K562 (cell line): ENCODE results near the gene GABRB1. TPM values are rescaled to one million over a fixed set of nuclear protein-coding genes. Genes with fewer than 3 reads are reported as not detected.

Source experiments
- ATAC-seq: fragments of 200-7000 bp; cut with Tn5 transposase; 3 replicates; pipeline ENCODE4 v1.9.1; 2020; ENCODE audit warnings: moderate library complexity
- BruUV-seq: library from RNA; stranded (reverse); fragments of 400-500 nt; replicated peaks from 2 replicates; lab custom pipeline; 2021; lab: Mats Ljungman, UMichigan
- CTCF ChIA-PET: fragments of 300-600 bp; formaldehyde crosslinking; extraction: SDS; loops from one replicate; lab custom pipeline; 2021; ENCODE audit warnings: low intra/inter-chr PET ratio; lab: Yijun Ruan, JAX
- POLR2A ChIA-PET: fragments of 300-600, 350-650 bp; sonication (Branson Sonifier 250); formaldehyde crosslinking; extraction: SDS; loops from one replicate; lab custom pipeline; 2021; ENCODE audit warnings: antibody characterized with exemption, inconsistent platforms; lab: Yijun Ruan, JAX
- DNase-seq, 4 experiments: peaks; one replicate each; pipeline versions ENCODE4 v3.0.0 to v3.0.0-alpha.2; 2011 to 2018; ENCODE audit warnings: low spot score in 3 of 4, mixed read lengths in 3 of 4; ENCODE audit errors: extremely low read depth in 1 of 4
- FAIRE-seq: peaks from 2 replicates; lab custom pipeline; 2011; peaks lifted over from hg19 to GRCh38; lab: Jason Lieb, UNC
- H2AFZ ChIP-seq: 2 replicates; pipeline ENCODE4 v1.6.0; 2011; ENCODE audit warnings: low read depth, low read length, control low read depth, inconsistent platforms
- H3K27ac ChIP-seq: fragments of 200-600 bp; 3 replicates; pipeline ENCODE4 v1.8.0; 2011; ENCODE audit warnings: low read depth, mild to moderate bottlenecking, control low read depth, inconsistent platforms, low read length, moderate library complexity, mixed read lengths; ENCODE audit errors: extremely low read depth
- H3K27me3 ChIP-seq, 2 experiments: fragments of 300-600 bp in 1 of 2; 2 replicates in 1 of 2; 3 replicates in 1 of 2; pipeline versions ENCODE4 v1.6.0 to v1.8.0; 2011; ENCODE audit warnings: inconsistent platforms in 2 of 2, low read length in 2 of 2, mild to moderate bottlenecking in 1 of 2, mixed read lengths in 1 of 2, moderate library complexity in 1 of 2; ENCODE audit not compliant: control insufficient read depth in 2 of 2, insufficient read depth in 2 of 2
- H3K36me3 ChIP-seq: fragments of 300-600 bp; 3 replicates; pipeline ENCODE4 v1.8.0; 2011; ENCODE audit warnings: mild to moderate bottlenecking, low read length, inconsistent platforms; ENCODE audit not compliant: control insufficient read depth, insufficient read depth
- H3K4me1 ChIP-seq, 2 experiments: fragments of 200-600 bp in 1 of 2; replicated peaks in 1 of 2; 2 replicates in 1 of 2; 3 replicates in 1 of 2; pipeline versions ENCODE4 v1.5.1 to v1.8.0; 2011; ENCODE audit warnings: inconsistent platforms in 2 of 2, low read length in 2 of 2, mild to moderate bottlenecking in 1 of 2, mixed read lengths in 1 of 2, moderate library complexity in 1 of 2; ENCODE audit not compliant: control insufficient read depth in 2 of 2, insufficient read depth in 2 of 2
- H3K4me2 ChIP-seq: 2 replicates; pipeline ENCODE4 v1.6.1; 2011; ENCODE audit warnings: low read length, control low read depth, inconsistent platforms, mixed read lengths; ENCODE audit not compliant: insufficient read depth
- H3K4me3 ChIP-seq: fragments of 200-600 bp; sonication (generic), shearing (Covaris generic); 2 replicates; pipeline ENCODE4 v1.5.1; 2016; ENCODE audit warnings: control low read depth, inconsistent platforms
- H3K79me2 ChIP-seq: fragments of 200-600 bp; 3 replicates; pipeline ENCODE4 v1.8.0; 2011; ENCODE audit warnings: low read length, inconsistent platforms; ENCODE audit not compliant: control insufficient read depth, insufficient read depth
- H3K9ac ChIP-seq, 2 experiments: 2 replicates each; pipeline versions ENCODE4 v1.6.0 to v1.6.1; 2011; ENCODE audit warnings: low read depth in 2 of 2, low read length in 2 of 2, control low read depth in 1 of 2, inconsistent platforms in 1 of 2, mild to moderate bottlenecking in 1 of 2, mixed read lengths in 1 of 2; ENCODE audit not compliant: insufficient read depth in 1 of 2
- H3K9me1 ChIP-seq: one replicate; pipeline ENCODE4 v1.6.0; 2011; ENCODE audit warnings: inconsistent platforms, mild to moderate bottlenecking, low read length, moderate library complexity; ENCODE audit not compliant: control insufficient read depth, insufficient read depth
- H3K9me3 ChIP-seq: replicated peaks from 2 replicates; pipeline ENCODE4 v1.5.1; 2011; ENCODE audit warnings: low read depth, low read length, inconsistent platforms; ENCODE audit not compliant: control insufficient read depth, insufficient read depth
- H4K20me1 ChIP-seq: replicated peaks from 2 replicates; pipeline ENCODE4 v1.6.1; 2011; ENCODE audit warnings: low read length, inconsistent platforms, mixed read lengths; ENCODE audit not compliant: control insufficient read depth, insufficient read depth
- ARID1B ChIP-seq: fragments of 450-650 bp; IDR thresholded peaks from 2 replicates; pipeline ENCODE4 v1.6.1; 2016; ENCODE audit warnings: antibody characterized with exemption, mild to moderate bottlenecking, inconsistent platforms
- CC2D1A ChIP-seq: fragments of 450-650 bp; IDR thresholded peaks from 2 replicates; pipeline ENCODE4 v1.6.1; 2017; ENCODE audit warnings: mild to moderate bottlenecking
- CGGBP1 ChIP-seq: fragments of 250-450 bp; sonication (Bioruptor Pico); IDR thresholded peaks from 2 replicates; pipeline ENCODE4 v1.9.0; 2021; ENCODE audit warnings: mild to moderate bottlenecking
- CTCF ChIP-seq, 3 experiments: IDR thresholded peaks in 2 of 3; conservative IDR thresholded peaks in 1 of 3; 2 replicates each; pipeline ENCODE4 v1.5.1; 2011 to 2012; ENCODE audit warnings: low read length in 3 of 3, mild to moderate bottlenecking in 3 of 3, control low read depth in 2 of 3, improper control_type of control experiment in 1 of 3, inconsistent platforms in 1 of 3, low read depth in 1 of 3, mixed read lengths in 1 of 3, moderate library complexity in 1 of 3; ENCODE audit not compliant: insufficient read depth in 2 of 3
- E2F5 ChIP-seq: sonication (generic); formaldehyde crosslinking; IDR thresholded peaks from 2 replicates; pipeline ENCODE4 v1.8.0; 2022; ENCODE audit warnings: mild to moderate bottlenecking, missing genetic modification reagents
- HMG20A ChIP-seq: fragments of 450-650 bp; formaldehyde crosslinking; conservative IDR thresholded peaks from 2 replicates; pipeline ENCODE4 v1.4.0; 2020; ENCODE audit warnings: mild to moderate bottlenecking, mixed read lengths
- NFE2 ChIP-seq: IDR thresholded peaks from 2 replicates; pipeline ENCODE4 v1.6.1; 2014; ENCODE audit warnings: antibody characterized with exemption, low read depth
- PHF8 ChIP-seq: fragments of 200-600 bp; sonication (generic); IDR thresholded peaks from 2 replicates; pipeline ENCODE4 v1.6.1; 2012; ENCODE audit warnings: mixed run types, mild to moderate bottlenecking, inconsistent platforms, low read length, moderate library complexity, borderline replicate concordance
- POLR2AphosphoS2 ChIP-seq: IDR thresholded peaks from 2 replicates; pipeline ENCODE4 v1.6.1; 2012; ENCODE audit warnings: low read length, improper control_type of control experiment
- SMARCC2 ChIP-seq: fragments of 450-650 bp; IDR thresholded peaks from 2 replicates; pipeline ENCODE4 v1.6.1; 2017; ENCODE audit warnings: antibody characterized with exemption, moderate library complexity, mild to moderate bottlenecking, low read depth
- USF1 ChIP-seq: sonication (generic); formaldehyde crosslinking; IDR thresholded peaks from 2 replicates; pipeline ENCODE4 v1.9.0; 2022; ENCODE audit warnings: mild to moderate bottlenecking, missing genetic modification reagents
- ZC3H4 ChIP-seq: sonication (generic); formaldehyde crosslinking; IDR thresholded peaks from 2 replicates; pipeline ENCODE4 v1.9.0; 2021; ENCODE audit warnings: missing genetic modification reagents, borderline replicate concordance
- ZNF143 ChIP-seq: sonication (generic); formaldehyde crosslinking; IDR thresholded peaks from 2 replicates; pipeline ENCODE4 v1.9.0; 2022; ENCODE audit warnings: mild to moderate bottlenecking, missing genetic modification reagents
- ZNF165 ChIP-seq: fragments of 250-450 bp; sonication (Bioruptor Pico); IDR thresholded peaks from 2 replicates; pipeline ENCODE4 v1.4.0; 2020; ENCODE audit warnings: borderline replicate concordance
- ZNF253 ChIP-seq: fragments of 250-450 bp; sonication (Bioruptor Pico); conservative IDR thresholded peaks from 2 replicates; pipeline ENCODE4 v1.6.1; 2021; ENCODE audit warnings: mild to moderate bottlenecking
- WGBS: fragments of 100-300 bp; shearing (Covaris generic); methylation state at CpG from one replicate; pipeline ENCODE4 v1.1.6; 2016; ENCODE audit warnings: low coverage, mixed read lengths; ENCODE audit not compliant: insufficient coverage; ENCODE audit errors: missing lambda C conversion rate; 5-methylcytosine and 5-hydroxymethylcytosine counted together
- in situ Hi-C: fragments of 300-500 bp; cut with MboI; formaldehyde crosslinking; loops from 4 replicates; pipeline ENCODE4 v1.15.0; 2018; ENCODE audit warnings: inconsistent platforms, mixed read lengths
- intact Hi-C: fragments of 100-400 bp; cut with micrococcal nuclease; formaldehyde crosslinking; loops from 2 replicates; pipeline ENCODE4 v1.14.2; 2022
- polyA plus RNA-seq, 8 experiments: library from polyadenylated mRNA; depleted of rRNA in 4 of 8; stranded (reverse) in 5 of 8; unstranded in 3 of 8; fragments of >200 nt; fragmentation: Nextera tagmentation in 2 of 8; fragmentation: Illumina TruSeq in 1 of 8; extraction: Ambion mirVana in 2 of 8; extraction: Trizol in 1 of 8; gene quantifications; 2 replicates each; pipeline versions ENCODE4 v1.2.1 to v1.2.3, GENCODE V29; 2011 to 2014; ENCODE audit warnings: inconsistent platforms in 1 of 8, missing spikeins in 1 of 8
- total RNA-seq, 7 experiments: library from RNA; depleted of rRNA in 6 of 7; stranded (reverse); fragments of >200 nt in 6 of 7; fragmentation: Illumina TruSeq in 2 of 7; extraction: Trizol in 2 of 7; gene quantifications; 2 replicates each; pipeline versions ENCODE4 v1.2.1 to v1.2.3, GENCODE V29; 2011 to 2021; ENCODE audit warnings: low replicate concordance in 1 of 7

The GABRB1 gene
- total and polyA plus RNA-seq, 9 of the 15 experiments (the other 6 are each of a cell fraction or from before 2014, with no cell fraction given): not detected

- Histone ChIP-seq H3K27ac (no peak overlapping the region), H3K9ac (no peak overlapping the region), H3K36me3 (no peaks in the 10 kb centered on the region), H4K20me1 (no peaks in the 10 kb centered on the region), H2AFZ (no peak overlapping the region)
- WGBS: 0% methylated on average over 1 of the region's 1 CpG
- TF ChIP-seq SMARCC2 (no peak), E2F5 (CRISPR knock-in tag) (no peak), ARID1B (no peak), POLR2AphosphoS2 (no peak), CTCF (IDR thresholded peaks at IDR 0.05 in 2 of 3, conservative IDR thresholded peaks at IDR 0.05 in 1 of 3; ENCODE audit: insufficient read depth in 2 of 3, low read depth in 1 of 3, low read length in 3 of 3) (no peak), ZC3H4 (no peak), CC2D1A (no peak), USF1 (CRISPR knock-in tag) (no peak), HMG20A (CRISPR knock-in tag) (no peak), NFE2 (no peak), PHF8 (no peak), ZNF165 (CRISPR knock-in tag) (no peak), ZNF143 (CRISPR knock-in tag) (no peak), CGGBP1 (CRISPR knock-in tag) (no peak), ZNF253 (CRISPR knock-in tag) (no peak)
- TF ChIP-seq, all 486 proteins: peak for 0
- no peak overlapping the region for H3K4me3 ChIP-seq
- intact Hi-C loops: no loop called here
- no peaks in the 10 kb centered on the region for H3K9me1 ChIP-seq
- H3K4me2 ChIP-seq: no peak overlapping the region
- FAIRE-seq (no peak), ATAC-seq (no peak), DNase-seq (no peak)
- H3K4me1 ChIP-seq: no peaks in the 10 kb centered on the region
- no peaks in the 10 kb centered on the region for H3K9me3 ChIP-seq
- POLR2A ChIA-PET: no interaction called here
- CTCF ChIA-PET: no interaction called here
- in situ Hi-C loops: no loop called here
- no peaks in the 10 kb centered on the region for H3K27me3 ChIP-seq
- no peaks in the 10 kb centered on the region for H3K79me2 ChIP-seq
- no TSS peak for BruUV-seq
Measured at GRCh38 chr4:47215759-47216158, 184.4 kb downstream of the GABRB1 start.
